HepG2 (cell line): ENCODE data around the gene WNT4. TPM values are rescaled to one million over a fixed set of nuclear protein-coding genes. Genes with fewer than 3 reads are reported as not detected.
A peak's percentile ranks its signal among the peaks of the same experiment; 100 is the strongest.

Experiments used
- ATAC-seq: fragments of 200-7000 bp; cut with Tn5 transposase; 3 replicates; pipeline ENCODE4 v1.9.1; 2020; ENCODE audit warnings: mild to moderate bottlenecking, moderate library complexity
- BruUV-seq: library from RNA; stranded (reverse); fragments of 400-500 nt; replicated peaks from 2 replicates; lab custom pipeline; 2021; lab: Mats Ljungman, UMichigan
- CTCF ChIA-PET: fragments of 300-600 bp; formaldehyde crosslinking; extraction: SDS; loops from one replicate; lab custom pipeline; 2021; ENCODE audit warnings: low total read pairs, inconsistent platforms, low intra/inter-chr PET ratio; lab: Yijun Ruan, JAX
- POLR2A ChIA-PET: fragments of 350-600 bp; sonication (Branson Sonifier 250); formaldehyde crosslinking; loops from one replicate; lab custom pipeline; 2020; ENCODE audit warnings: antibody characterized with exemption, inconsistent platforms; lab: Yijun Ruan, JAX
- DNase-seq: peaks from one replicate; pipeline ENCODE4 v3.0.0-alpha.2; 2015; ENCODE audit warnings: low spot score
- FAIRE-seq: peaks from 3 replicates; lab custom pipeline; 2011; peaks lifted over from hg19 to GRCh38; lab: Jason Lieb, UNC
- H2AFZ ChIP-seq: one replicate; pipeline ENCODE4 v1.6.1; 2011; ENCODE audit warnings: low read length, inconsistent platforms
- H3K27ac ChIP-seq: fragments of 300-600 bp; 3 replicates; pipeline ENCODE4 v1.8.0; 2011; ENCODE audit warnings: mixed run types, mild to moderate bottlenecking, mixed read lengths, low read length, inconsistent platforms; ENCODE audit not compliant: insufficient read depth; ENCODE audit errors: extremely low read length
- H3K27me3 ChIP-seq, 2 experiments: fragments of 200-600 bp in 1 of 2; 2 replicates in 1 of 2; 3 replicates in 1 of 2; pipeline versions ENCODE4 v1.6.0 to v1.8.0; 2011; ENCODE audit warnings: low read length in 2 of 2, mild to moderate bottlenecking in 2 of 2, moderate library complexity in 2 of 2, inconsistent platforms in 1 of 2; ENCODE audit not compliant: insufficient read depth in 2 of 2, control insufficient read depth in 1 of 2
- H3K36me3 ChIP-seq, 2 experiments: fragments of 200-600 bp in 1 of 2; replicated peaks in 1 of 2; 2 replicates in 1 of 2; 3 replicates in 1 of 2; pipeline versions ENCODE4 v1.5.1 to v1.8.0; 2011; ENCODE audit warnings: low read length in 2 of 2, inconsistent platforms in 1 of 2; ENCODE audit not compliant: insufficient read depth in 2 of 2, control insufficient read depth in 1 of 2
- H3K4me1 ChIP-seq: 2 replicates; pipeline ENCODE4 v1.5.1; 2012; ENCODE audit warnings: low read length, inconsistent platforms; ENCODE audit not compliant: insufficient read depth
- H3K4me2 ChIP-seq: 2 replicates; pipeline ENCODE4 v1.6.0; 2011; ENCODE audit warnings: low read depth, low read length, inconsistent platforms
- H3K4me3 ChIP-seq, 3 experiments: fragments of 200-600 bp in 1 of 3; sonication (generic), shearing (Covaris generic) in 1 of 3; replicated peaks in 1 of 3; 2 replicates each; pipeline ENCODE4 v1.5.1; 2011 to 2016; ENCODE audit warnings: low read length in 3 of 3, inconsistent platforms in 2 of 3, low read depth in 2 of 3, mild to moderate bottlenecking in 2 of 3, control low read depth in 1 of 3, mixed read lengths in 1 of 3; ENCODE audit not compliant: insufficient read depth in 1 of 3
- H3K79me2 ChIP-seq: one replicate; pipeline ENCODE4 v1.6.1; 2011; ENCODE audit warnings: low read length, inconsistent platforms; ENCODE audit not compliant: insufficient read depth
- H3K9ac ChIP-seq: 2 replicates; pipeline ENCODE4 v1.6.0; 2011; ENCODE audit warnings: mild to moderate bottlenecking, low read depth, low read length, inconsistent platforms; ENCODE audit not compliant: insufficient read depth
- H3K9me3 ChIP-seq: 2 replicates; pipeline ENCODE4 v1.5.1; 2012; ENCODE audit warnings: mild to moderate bottlenecking, low read length
- H4K20me1 ChIP-seq: 2 replicates; pipeline ENCODE4 v1.6.0; 2011; ENCODE audit warnings: inconsistent platforms, mild to moderate bottlenecking, low read length, moderate library complexity; ENCODE audit not compliant: insufficient read depth
- CBX1 ChIP-seq: IDR thresholded peaks from one replicate; pipeline ENCODE4 v1.6.1; 2016; ENCODE audit warnings: antibody characterized with exemption, low read depth
- DMTF1 ChIP-seq: sonication (generic); formaldehyde crosslinking; IDR thresholded peaks from 2 replicates; pipeline ENCODE4 v1.4.0; 2020; ENCODE audit warnings: mild to moderate bottlenecking, missing genetic modification reagents
- KAT2B ChIP-seq: fragments of 150-350 bp; IDR thresholded peaks from 2 replicates; pipeline ENCODE4 v1.6.1; 2014; ENCODE audit warnings: low read depth, low read length, borderline replicate concordance
- REST ChIP-seq, 2 experiments: IDR thresholded peaks; 2 replicates each; pipeline ENCODE4 v1.6.1; 2011 to 2012; ENCODE audit warnings: low read length in 2 of 2, borderline replicate concordance in 1 of 2, low read depth in 1 of 2, mild to moderate bottlenecking in 1 of 2, moderate library complexity in 1 of 2
- TBX3 ChIP-seq: fragments of 450-650 bp; IDR thresholded peaks from 2 replicates; pipeline ENCODE4 v1.6.1; 2017; ENCODE audit warnings: antibody characterized with exemption, mild to moderate bottlenecking, inconsistent platforms, borderline replicate concordance
- ZGPAT ChIP-seq: IDR thresholded peaks from 2 replicates; pipeline ENCODE4 v1.6.1; 2016; ENCODE audit warnings: mild to moderate bottlenecking
- ZNF354B ChIP-seq: sonication (generic); formaldehyde crosslinking; IDR thresholded peaks from 2 replicates; pipeline ENCODE4 v1.8.0; 2022; ENCODE audit warnings: mild to moderate bottlenecking, missing genetic modification reagents
- ZNF629 ChIP-seq: sonication (generic); formaldehyde crosslinking; conservative IDR thresholded peaks from 2 replicates; pipeline ENCODE4 v1.5.0; 2020; ENCODE audit warnings: missing genetic modification reagents
- WGBS: methylation state at CpG from one replicate; pipeline ENCODE4 v1.1.6; 2017; ENCODE audit warnings: low lambda C conversion rate; 5-methylcytosine and 5-hydroxymethylcytosine counted together
- in situ Hi-C: cut with HindIII; loops from 2 replicates; pipeline ENCODE4 v1.10.0; 2017; ENCODE audit warnings: low pct_unique_long_range_greater_than_20kb; ENCODE audit not compliant: extremely low pct_ligation_motif_present
- intact Hi-C: fragments of 100-400 bp; cut with micrococcal nuclease; formaldehyde crosslinking; loops from one replicate; pipeline ENCODE4 v1.10.0; 2022; ENCODE audit not compliant: unreplicated experiment
- polyA plus RNA-seq, 8 experiments: library from polyadenylated mRNA; depleted of rRNA in 3 of 8; stranded (reverse) in 7 of 8; unstranded in 1 of 8; fragments of >200 nt; fragmentation: Illumina TruSeq in 4 of 8; extraction: Trizol in 4 of 8; gene quantifications; 2 replicates each; pipeline versions ENCODE4 v1.2.1 to v1.2.3, GENCODE V29; 2011 to 2016; ENCODE audit warnings: low read depth in 4 of 8, missing spikeins in 1 of 8, mixed read lengths in 1 of 8; ENCODE audit not compliant: insufficient read depth in 1 of 8
- total RNA-seq, 5 experiments: library from RNA; depleted of rRNA; stranded (reverse); fragments of >200 nt; fragmentation: Illumina TruSeq; extraction: Trizol; gene quantifications; 2 replicates each; pipeline ENCODE4 v1.2.3, GENCODE V29; 2016; ENCODE audit warnings: low read depth in 1 of 5

WNT4 gene
- total and polyA plus RNA-seq, 2 of the 13 experiments (the other 11 are each of a cell fraction or from before 2014, with no cell fraction given): not detected

DNA sequence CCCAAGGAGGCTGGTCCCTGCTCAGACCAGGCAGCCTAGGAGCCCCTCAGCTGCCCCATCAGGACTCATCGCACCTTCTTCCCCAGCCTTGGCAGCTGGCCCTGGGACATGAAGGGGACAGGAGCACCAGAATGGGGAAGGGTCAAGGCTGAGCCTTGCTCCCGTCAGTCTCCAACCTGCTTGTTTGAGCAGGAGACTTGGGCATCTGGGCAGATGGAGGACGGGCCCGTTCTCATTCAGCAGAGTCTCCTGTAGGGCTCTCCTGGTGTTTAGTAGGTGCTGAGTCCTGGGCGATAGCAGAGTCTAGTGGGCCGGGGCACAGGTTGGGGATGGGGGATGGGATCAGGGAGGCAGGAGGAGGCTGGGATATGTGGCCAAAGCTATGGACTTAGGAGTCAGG, 47.4 kb upstream of the WNT4 start (continued):
- no peak for TF ChIP-seq TBX3
- TF ChIP-seq ZNF354B (CRISPR knock-in tag): no peak
- TF ChIP-seq DMTF1 (CRISPR knock-in tag): no peak
- no peak for TF ChIP-seq CBX1
- no peak for TF ChIP-seq ZGPAT

GRCh38 chr1:22189619-22190018, 46.7 kb upstream of the WNT4 start:
- ATAC-seq (no peak), FAIRE-seq (no peak), DNase-seq (no peak)
- Histone ChIP-seq H3K4me1 (no peaks in the 10 kb centered on the region), H3K79me2 (no peaks in the 10 kb centered on the region), H3K36me3 (no peaks in the 10 kb centered on the region), H3K27me3 (peaks cover 3 to 39% of the 10 kb centered on the region in 2 experiments; a peak in 3 of 5 replicates), H4K20me1 (no peaks in the 10 kb centered on the region), H3K4me3 (no peak overlapping the region), H3K9me3 (no peaks in the 10 kb centered on the region), H3K27ac (no peak overlapping the region), H3K4me2 (no peak overlapping the region), H3K9ac (no peak overlapping the region), H2AFZ (no peak overlapping the region)
- TF ChIP-seq REST (IDR thresholded peaks at IDR 0.05; ENCODE audit: borderline replicate concordance in 1 of 2, low read depth in 1 of 2, low read length in 2 of 2) (0 out of 4 replicates have a peak, but pooled peaks of 1 of the 2 experiments have one; percentile 43), ZNF629 (CRISPR knock-in tag) (peak; percentile 33; the same call in 1 of the 2 replicates), KAT2B (no peak)
- intact Hi-C loops: no loop called here
- in situ Hi-C loops: no loop called here
- WGBS: 4% methylated on average over 4 of the region's 4 CpGs
- ChIA-PET CTCF (no interaction called here), POLR2A (no interaction called here)
- BruUV-seq: no TSS peak
